GM19035 (cell line): ENCODE data around the gene IFNK.

Experiments
- ATAC-seq: cut with Tn5 transposase; IDR thresholded peaks from one replicate; pipeline ENCODE4 v1.9.1; 2021; ENCODE audit not compliant: unreplicated experiment

Gene IFNK

DNA sequence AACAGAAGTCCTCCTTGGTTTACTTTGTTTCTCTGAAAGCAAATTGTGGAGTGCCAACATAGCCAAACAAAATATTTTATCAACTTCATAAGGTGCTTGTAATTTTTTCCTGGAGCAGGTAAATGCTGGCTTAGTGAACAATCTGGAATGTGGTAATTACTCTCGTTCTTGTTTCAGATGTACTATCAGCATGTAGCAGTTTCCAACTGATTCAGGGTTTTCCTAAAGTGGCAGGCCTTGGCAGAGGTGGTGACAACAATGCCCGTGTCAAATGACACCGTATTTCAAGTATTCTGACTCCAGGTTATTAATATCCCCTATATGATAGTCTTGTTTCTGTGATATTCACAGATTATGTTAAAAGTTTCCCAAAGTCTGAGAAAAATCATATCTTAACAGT, 48.0 kb downstream of the IFNK start:
- ATAC-seq, result no peak

DNA sequence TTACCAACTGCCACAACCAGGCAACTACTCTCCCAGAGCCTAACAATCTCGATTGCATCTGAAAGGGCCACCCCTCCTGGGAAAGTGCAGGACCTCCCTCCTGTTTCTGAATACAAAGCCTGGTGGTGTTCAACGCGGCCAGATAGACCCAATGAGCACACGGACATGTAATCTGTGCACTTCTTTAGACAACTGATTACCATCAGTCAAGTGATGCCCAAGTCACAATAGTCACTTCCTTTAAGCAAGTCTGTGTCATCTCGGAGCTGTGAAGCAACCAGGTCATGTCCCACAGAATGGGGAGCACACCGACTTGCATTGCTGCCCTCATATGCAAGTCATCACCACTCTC, 48.5 kb downstream of the IFNK start:
- ATAC-seq, result peak; percentile 36

DNA sequence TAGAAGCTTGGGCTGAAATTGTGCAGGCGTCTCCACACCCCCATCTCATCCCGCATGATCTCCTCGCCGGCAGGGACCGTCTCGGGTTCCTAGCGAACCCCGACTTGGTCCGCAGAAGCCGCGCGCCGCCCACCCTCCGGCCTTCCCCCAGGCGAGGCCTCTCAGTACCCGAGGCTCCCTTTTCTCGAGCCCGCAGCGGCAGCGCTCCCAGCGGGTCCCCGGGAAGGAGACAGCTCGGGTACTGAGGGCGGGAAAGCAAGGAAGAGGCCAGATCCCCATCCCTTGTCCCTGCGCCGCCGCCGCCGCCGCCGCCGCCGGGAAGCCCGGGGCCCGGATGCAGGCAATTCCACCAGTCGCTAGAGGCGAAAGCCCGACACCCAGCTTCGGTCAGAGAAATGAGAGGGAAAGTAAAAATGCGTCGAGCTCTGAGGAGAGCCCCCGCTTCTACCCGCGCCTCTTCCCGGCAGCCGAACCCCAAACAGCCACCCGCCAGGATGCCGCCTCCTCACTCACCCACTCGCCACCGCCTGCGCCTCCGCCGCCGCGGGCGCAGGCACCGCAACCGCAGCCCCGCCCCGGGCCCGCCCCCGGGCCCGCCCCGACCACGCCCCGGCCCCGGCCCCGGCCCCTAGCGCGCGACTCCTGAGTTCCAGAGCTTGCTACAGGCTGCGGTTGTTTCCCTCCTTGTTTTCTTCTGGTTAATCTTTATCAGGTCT, 49.0 kb downstream of the IFNK start, which contains the start of gene C9orf72:
C9orf72 (minus strand) TSS at position 564 of the 716 bp plus-strand sequence. CDS start 6,361 bp downstream, outside the sequence.
- peak; percentile 59 for ATAC-seq

DNA sequence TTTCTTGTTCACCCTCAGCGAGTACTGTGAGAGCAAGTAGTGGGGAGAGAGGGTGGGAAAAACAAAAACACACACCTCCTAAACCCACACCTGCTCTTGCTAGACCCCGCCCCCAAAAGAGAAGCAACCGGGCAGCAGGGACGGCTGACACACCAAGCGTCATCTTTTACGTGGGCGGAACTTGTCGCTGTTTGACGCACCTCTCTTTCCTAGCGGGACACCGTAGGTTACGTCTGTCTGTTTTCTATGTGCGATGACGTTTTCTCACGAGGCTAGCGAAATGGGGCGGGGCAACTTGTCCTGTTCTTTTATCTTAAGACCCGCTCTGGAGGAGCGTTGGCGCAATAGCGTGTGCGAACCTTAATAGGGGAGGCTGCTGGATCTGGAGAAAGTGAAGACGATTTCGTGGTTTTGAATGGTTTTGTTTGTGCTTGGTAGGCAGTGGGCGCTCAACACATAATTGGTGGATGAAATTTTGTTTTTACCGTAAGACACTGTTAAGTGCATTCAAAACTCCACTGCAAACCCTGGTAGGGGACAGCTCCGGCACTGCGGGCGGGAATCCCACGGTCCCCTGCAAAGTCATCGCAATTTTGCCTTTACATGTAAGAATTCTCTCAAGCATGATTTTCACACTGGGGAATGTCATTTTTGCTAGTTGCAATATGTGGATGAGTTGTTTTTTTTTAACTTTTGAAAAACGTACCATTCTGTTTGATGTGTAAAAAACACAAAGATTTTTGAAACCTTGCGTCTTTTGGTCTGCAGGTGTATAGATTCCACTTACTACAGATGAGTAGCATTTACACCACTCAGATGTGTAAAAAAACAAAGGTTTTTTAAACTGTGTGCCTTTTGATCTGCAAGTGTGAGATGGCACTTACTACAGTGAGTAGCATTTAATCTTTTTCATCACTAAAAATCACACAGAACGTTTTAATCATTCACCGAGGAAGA, 49.8 kb downstream of the IFNK start:
- peak; percentile 83 for ATAC-seq
